Ovary (tissue), 3 donors: ENCODE results near the gene HAVCR1.

ENCODE experiments used
- CTCF ChIP-seq, 3 donors: fragments of 450-650 bp in 2 of 3; fragments of 200-600 bp in 1 of 3; IDR thresholded peaks; one replicate each; pipeline versions ENCODE4 v1.5.1 to v1.8.0; 2016 to 2022; ENCODE audit warnings: antibody characterized with exemption in 3 of 3, mild to moderate bottlenecking in 1 of 3
- POLR2A ChIP-seq: fragments of 450-650 bp; IDR thresholded peaks from one replicate; pipeline ENCODE4 v1.6.1; 2017; ENCODE audit warnings: antibody characterized with exemption, mild to moderate bottlenecking, moderate library complexity
- donor health status: DM: no; HTN: no; CAD: no.

GRCh38 chr5:157067005-157067404 lies 8.1 kb upstream of the HAVCR1 start:
- TF ChIP-seq CTCF (IDR thresholded peaks at IDR 0.05) (no peak), POLR2A (no peak)
